GM12878 (cell line): Measurements from ENCODE around the gene TCEANC2. TPM values are rescaled to one million over a fixed set of nuclear protein-coding genes. Genes with fewer than 3 reads are reported as not detected.
"Not testable (repeated sequence)": the region's sequence is repeated elsewhere in the genome, so short reads cannot be mapped to it uniquely, and the experiment has no call there.

Experiments used
- ATAC-seq: fragments of 200-7000 bp; cut with Tn5 transposase; 3 replicates; pipeline ENCODE4 v1.9.1; 2020; ENCODE audit warnings: mild to moderate bottlenecking, moderate library complexity
- BruUV-seq: library from RNA; stranded (reverse); fragments of 400-500 nt; replicated peaks from 2 replicates; lab custom pipeline; 2021; lab: Mats Ljungman, UMichigan
- CTCF ChIA-PET: fragments of 300-600 bp; sonication (Branson Sonifier 250); formaldehyde crosslinking; extraction: SDS; loops from one replicate; lab custom pipeline; 2021; ENCODE audit warnings: inconsistent platforms; lab: Yijun Ruan, JAX
- POLR2A ChIA-PET: fragments of 350-600 bp; formaldehyde crosslinking; extraction: SDS; loops from one replicate; lab custom pipeline; 2021; ENCODE audit warnings: inconsistent platforms; lab: Charles Lee
- RAD21 ChIA-PET: fragments of 300-600 bp; sonication (Branson Sonifier 250); formaldehyde crosslinking; loops from one replicate; lab custom pipeline; 2023; ENCODE audit warnings: antibody characterized with exemption; ENCODE audit not compliant: unreplicated experiment; lab: Charles Lee
- SMC1A ChIA-PET: fragments of 300-600 bp; sonication (Branson Sonifier 250); formaldehyde crosslinking; loops from one replicate; lab custom pipeline; 2023; ENCODE audit not compliant: unreplicated experiment, uncharacterized antibody; lab: Charles Lee
- DNase-seq: peaks from one replicate; pipeline ENCODE4 v3.0.0-alpha.2; 2011; ENCODE audit warnings: low read depth, low spot score
- FAIRE-seq: peaks from 3 replicates; lab custom pipeline; 2011; peaks lifted over from hg19 to GRCh38; lab: Jason Lieb, UNC
- H2AFZ ChIP-seq: 2 replicates; pipeline ENCODE4 v1.6.0; 2011; ENCODE audit warnings: low read depth, low read length, control low read depth; ENCODE audit not compliant: control insufficient read depth
- H3K27ac ChIP-seq: 2 replicates; pipeline ENCODE4 v1.5.1; 2011; ENCODE audit warnings: control low read depth; ENCODE audit not compliant: control insufficient read depth, insufficient read depth
- H3K27me3 ChIP-seq, 2 experiments: replicated peaks in 1 of 2; 2 replicates each; pipeline versions ENCODE4 v1.6.0 to v1.6.1; 2011; ENCODE audit warnings: low read length in 1 of 2; ENCODE audit not compliant: control insufficient read depth in 2 of 2, insufficient read depth in 2 of 2
- H3K36me3 ChIP-seq, 2 experiments: 2 replicates each; pipeline ENCODE4 v1.5.1; 2011; ENCODE audit warnings: low read length in 1 of 2; ENCODE audit not compliant: control insufficient read depth in 2 of 2, insufficient read depth in 2 of 2
- H3K4me1 ChIP-seq: 2 replicates; pipeline ENCODE4 v1.6.1; 2011; ENCODE audit warnings: mild to moderate bottlenecking, low read length, moderate library complexity, mixed read lengths; ENCODE audit not compliant: control insufficient read depth, insufficient read depth
- H3K4me2 ChIP-seq: 2 replicates; pipeline ENCODE4 v1.6.0; 2011; ENCODE audit warnings: control low read depth; ENCODE audit not compliant: control insufficient read depth, insufficient read depth
- H3K4me3 ChIP-seq: fragments of 200-600 bp; sonication (generic); 2 replicates; pipeline ENCODE4 v1.5.1; 2016
- H3K79me2 ChIP-seq: 2 replicates; pipeline ENCODE4 v1.6.0; 2011; ENCODE audit warnings: low read length; ENCODE audit not compliant: control insufficient read depth, insufficient read depth
- H3K9ac ChIP-seq: 2 replicates; pipeline ENCODE4 v1.8.0; 2011; ENCODE audit warnings: low read length, control low read depth, mixed read lengths; ENCODE audit not compliant: control insufficient read depth, insufficient read depth
- H3K9me3 ChIP-seq: replicated peaks from 3 replicates; pipeline ENCODE4 v1.5.1; 2011; ENCODE audit warnings: mild to moderate bottlenecking, low read length; ENCODE audit not compliant: control insufficient read depth, insufficient read depth
- H4K20me1 ChIP-seq: 2 replicates; pipeline ENCODE4 v1.6.0; 2011; ENCODE audit not compliant: control insufficient read depth, insufficient read depth
- ATF2 ChIP-seq: IDR thresholded peaks from 2 replicates; pipeline ENCODE4 v1.6.1; 2012; ENCODE audit warnings: low read length, inconsistent platforms
- BCL11A ChIP-seq: IDR thresholded peaks from 2 replicates; pipeline ENCODE4 v1.6.1; 2011; ENCODE audit warnings: low read depth, low read length
- CHD2 ChIP-seq: IDR thresholded peaks from 2 replicates; pipeline ENCODE4 v1.6.1; 2011; ENCODE audit warnings: low read depth, low read length, improper control_type of control experiment, borderline replicate concordance
- TCF3 ChIP-seq: IDR thresholded peaks from 2 replicates; pipeline ENCODE4 v1.6.1; 2012; ENCODE audit warnings: low read depth, mild to moderate bottlenecking, low read length, borderline replicate concordance; ENCODE audit not compliant: insufficient read depth
- ZBTB33 ChIP-seq: fragments of 450-650 bp; IDR thresholded peaks from 2 replicates; pipeline ENCODE4 v1.6.1; 2017; ENCODE audit warnings: mild to moderate bottlenecking
- whole genome bisulfite sequencing: methylation state at CpG from one replicate; pipeline ENCODE4 v1.1.6; 2016; ENCODE audit warnings: low lambda C conversion rate; ENCODE audit not compliant: insufficient replicate concordance, insufficient coverage; ENCODE audit errors: missing lambda C conversion rate; 5-methylcytosine and 5-hydroxymethylcytosine counted together
- in situ Hi-C: fragments of 300-500 bp; cut with MboI; formaldehyde crosslinking; loops from 9 replicates; pipeline ENCODE4 v1.14.3; 2018; ENCODE audit warnings: mixed read lengths
- intact Hi-C: fragments of 100-400 bp; cut with micrococcal nuclease; formaldehyde crosslinking; loops from one replicate; pipeline ENCODE4 v1.14.2; 2022; ENCODE audit not compliant: unreplicated experiment
- polyA plus RNA-seq, 11 experiments: library from polyadenylated mRNA; depleted of rRNA in 4 of 11; unstranded in 6 of 11; stranded (reverse) in 5 of 11; fragments of >200 nt; fragmentation: Nextera tagmentation in 4 of 11; fragmentation: Illumina TruSeq in 1 of 11; extraction: Ambion mirVana in 4 of 11; extraction: Trizol in 1 of 11; gene quantifications; 1 replicate in 1 of 11; 2 replicates in 10 of 11; pipeline versions ENCODE4 v1.2.1 to v1.2.3, GENCODE V29; 2011 to 2016; ENCODE audit warnings: inconsistent platforms in 2 of 11, missing spikeins in 2 of 11, low read depth in 1 of 11
- total RNA-seq, 4 experiments: library from RNA; depleted of rRNA in 3 of 4; stranded (reverse); fragments of >200 nt in 3 of 4; fragmentation: Illumina TruSeq in 1 of 4; extraction: Trizol in 1 of 4; gene quantifications; 2 replicates each; pipeline versions ENCODE4 v1.2.1 to v1.2.3, GENCODE V29; 2013 to 2021

TCEANC2 gene
- total and polyA plus RNA-seq, 10 of the 15 experiments (the other 5 are each of a cell fraction or from before 2014, with no cell fraction given): 4.4 to 13.2 (median 6.4) TPM

- FAIRE-seq, POLR2A ChIA-PET, H3K27ac ChIP-seq, in situ Hi-C loops, H2AFZ ChIP-seq, H3K4me2 ChIP-seq, SMC1A ChIA-PET, H4K20me1 ChIP-seq, H3K9me3 ChIP-seq, H3K9ac ChIP-seq, H3K4me1 ChIP-seq, intact Hi-C loops, H3K4me3 ChIP-seq, H3K27me3 ChIP-seq, H3K36me3 ChIP-seq, DNase-seq, RAD21 ChIA-PET, ATAC-seq, BruUV-seq, H3K79me2 ChIP-seq, CTCF ChIA-PET: not testable (repeated sequence)
- WGBS: 68% methylated on average over 10 of the region's 10 CpGs
Measured at GRCh38 chr1:54019562-54020176, 33.7 kb upstream of the TCEANC2 start.

- ChIA-PET SMC1A (no interaction called here), CTCF (no interaction called here), RAD21 (no interaction called here), POLR2A (no interaction called here)
- H3K4me3 ChIP-seq: no peak overlapping the region
- no peak overlapping the region for H3K9ac ChIP-seq
- no peaks in the 10 kb centered on the region for H4K20me1 ChIP-seq
- 97% methylated on average over 2 of the region's 2 CpGs for WGBS
- no peak overlapping the region for H3K27ac ChIP-seq
- H3K4me2 ChIP-seq: no peak overlapping the region
- H3K36me3 ChIP-seq: no peaks in the 10 kb centered on the region
- no peak for FAIRE-seq
- H2AFZ ChIP-seq: no peak overlapping the region
- H3K4me1 ChIP-seq: no peaks in the 10 kb centered on the region
- in situ Hi-C loops (no loop called here), intact Hi-C loops (no loop called here)
- no peaks in the 10 kb centered on the region for H3K9me3 ChIP-seq
- no peaks in the 10 kb centered on the region; a peak in 1 of 4 replicates for H3K27me3 ChIP-seq
- no peak for ATAC-seq
- TF ChIP-seq ATF2: no peak
- no peak for TF ChIP-seq BCL11A
- no peak for TF ChIP-seq TCF3
- TF ChIP-seq ZBTB33: no peak
- no peak for TF ChIP-seq CHD2
- BruUV-seq: no TSS peak
- H3K79me2 ChIP-seq: no peaks in the 10 kb centered on the region
- no peak for DNase-seq
Measured at GRCh38 chr1:54024358-54024757, 29.1 kb upstream of the TCEANC2 start.

- H3K4me3 ChIP-seq, H3K4me2 ChIP-seq, H3K79me2 ChIP-seq, H3K36me3 ChIP-seq, FAIRE-seq, H3K27me3 ChIP-seq, H3K4me1 ChIP-seq, H2AFZ ChIP-seq, BruUV-seq, SMC1A ChIA-PET, RAD21 ChIA-PET, ATAC-seq, H4K20me1 ChIP-seq, DNase-seq, H3K27ac ChIP-seq, H3K9me3 ChIP-seq, POLR2A ChIA-PET, intact Hi-C loops, H3K9ac ChIP-seq, in situ Hi-C loops: not testable (repeated sequence)
- WGBS: 81% methylated on average over 1 of the region's 1 CpG
- CTCF ChIA-PET: interaction anchor here (1.0 kb wide), 1 partner anchor 65 kb away, joined by 4 read pairs; no protein-coding TSS in a partner anchor
Measured at GRCh38 chr1:54024811-54025210, 28.6 kb upstream of the TCEANC2 start.
